ENCODE results near the gene BRSK1. TPM values are rescaled to one million over a fixed set of nuclear protein-coding genes. Genes with fewer than 3 reads are reported as not detected.

BRSK1 gene
- total RNA-seq, 2 donors from 2014 or later = 0.95 to 1.3 TPM

DNA sequence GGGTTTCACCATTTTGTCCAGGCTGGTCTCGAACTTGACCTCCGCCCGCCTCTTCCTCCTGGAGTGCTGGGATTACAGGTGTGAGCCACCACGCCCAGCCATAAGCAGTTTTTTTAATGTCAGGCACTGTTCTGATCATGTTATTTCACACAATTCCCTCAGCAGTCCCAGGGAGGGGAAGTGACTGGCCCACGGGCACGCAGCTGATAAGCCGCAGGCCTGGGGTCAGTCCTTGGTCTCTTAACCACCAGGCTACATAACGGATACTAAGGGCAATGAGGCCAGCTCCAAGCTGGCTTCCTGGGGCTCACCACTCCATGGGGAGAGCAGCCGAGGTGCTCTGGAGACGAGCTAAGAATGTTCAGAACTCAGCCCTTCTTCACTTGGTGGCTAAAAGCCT, 13.5 kb downstream of the BRSK1 start:
- DNase-seq (no peak), ATAC-seq (no peak)
- intact Hi-C loops (cut with DNase I, micrococcal nuclease) = no loop called here

DNA sequence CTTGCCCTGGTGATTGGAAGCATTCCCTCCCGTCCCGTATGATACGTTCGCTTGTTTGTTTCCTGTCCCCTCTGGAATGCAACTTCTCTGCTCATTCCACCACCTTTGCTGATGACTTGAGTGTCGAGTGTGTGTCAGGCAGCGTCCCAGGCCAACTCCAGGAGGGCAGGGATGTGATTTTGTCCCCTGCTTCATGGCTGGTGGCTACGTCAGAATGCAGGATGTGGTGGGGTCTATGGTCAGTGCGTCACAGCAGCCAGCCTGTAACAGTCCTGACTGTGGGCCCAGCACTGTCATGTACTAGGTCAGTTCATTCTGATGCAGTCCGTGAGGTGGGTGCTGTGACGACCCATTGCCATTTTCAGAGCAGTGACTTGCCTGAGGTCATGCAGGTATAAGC, 16.2 kb downstream of the BRSK1 start:
- no peak for ATAC-seq
- no peak for DNase-seq
- intact Hi-C loops (cut with DNase I, micrococcal nuclease) = loop anchor here in 1 of 2 donors (10.0 kb wide), 1 partner anchor 75 kb away; the partner anchor contains the start of genes IL11 and TMEM190

DNA sequence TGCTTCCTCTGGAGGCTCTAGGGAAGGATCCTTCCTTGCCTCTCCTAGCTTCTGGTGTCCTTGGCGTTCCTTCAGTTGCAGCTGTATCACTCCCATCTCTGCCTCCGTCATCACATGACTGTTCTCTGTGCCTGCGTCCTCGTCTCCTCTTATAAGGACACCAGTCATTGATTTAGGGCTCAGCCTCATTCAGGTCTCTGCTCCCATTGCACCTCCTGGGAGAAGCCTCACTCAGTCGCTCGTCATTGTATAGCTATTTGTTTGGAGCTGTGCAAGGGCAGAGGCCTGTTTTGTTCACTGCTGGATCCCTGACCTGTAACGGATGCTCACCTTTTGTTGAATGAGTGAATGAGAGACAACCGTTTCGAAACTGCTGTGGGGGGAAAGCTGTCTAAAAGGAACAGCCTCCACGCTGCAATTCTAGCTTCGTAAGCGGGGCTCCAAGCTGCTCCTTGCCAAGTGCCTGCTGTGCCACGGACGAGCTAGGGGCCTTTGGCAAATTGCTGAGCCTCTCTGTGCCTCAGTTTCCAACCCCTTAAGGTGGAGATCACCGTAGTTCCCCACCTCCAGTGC, 17.2 kb downstream of the BRSK1 start:
- ATAC-seq = no peak
- intact Hi-C loops (cut with DNase I, micrococcal nuclease) = loop anchor here in 1 of 2 donors (10.0 kb wide), 1 partner anchor 74 kb away; the partner anchor contains the start of genes IL11 and TMEM190
- no peak for DNase-seq

- ATAC-seq (peak; percentile 82), DNase-seq (peak; percentile 82 to 94)
- intact Hi-C loops (cut with DNase I, micrococcal nuclease) = loop anchor here in 1 of 2 donors (10.0 kb wide), 1 partner anchor 73 kb away; the partner anchor contains the start of genes IL11 and TMEM190
These were observed 17.9 kb downstream of the BRSK1 start for GRCh38 chr19:55301459-55302317.

DNA sequence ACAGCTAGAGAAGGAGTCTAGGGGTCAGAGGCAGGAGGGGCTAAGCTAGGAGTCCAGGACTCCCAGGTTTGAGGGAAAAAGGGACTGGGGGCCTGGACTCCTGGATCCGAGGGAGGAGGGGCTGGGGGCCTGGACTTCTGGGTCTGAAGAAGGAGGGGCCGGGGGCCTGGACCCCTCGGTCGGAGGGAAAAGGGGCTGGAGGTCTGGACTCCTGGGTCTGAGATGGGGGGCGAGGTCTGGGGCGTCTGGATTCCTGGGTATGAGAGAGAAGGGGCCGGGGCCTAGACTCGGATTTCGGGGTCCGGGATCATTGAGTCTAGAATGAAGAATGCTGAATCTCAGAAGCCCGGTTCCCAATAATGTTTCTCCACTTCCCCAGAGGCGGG, 18.5 kb downstream of the BRSK1 start:
- no peak for DNase-seq
- no peak for ATAC-seq
- intact Hi-C loops (cut with DNase I, micrococcal nuclease) = loop anchor here in 1 of 2 donors (10.0 kb wide), 1 partner anchor 72 kb away; the partner anchor contains the start of genes IL11 and TMEM190

GRCh38 chr19:55303477-55303876, 19.7 kb downstream of the BRSK1 start:
- intact Hi-C loops (cut with DNase I, micrococcal nuclease) = loop anchor here in 1 of 2 donors (10.0 kb wide), 1 partner anchor 71 kb away; the partner anchor contains the start of genes IL11 and TMEM190
- DNase-seq = no peak
- ATAC-seq = no peak

GRCh38 chr19:55304279-55304978, 20.6 kb downstream of the BRSK1 start:
- DNase-seq = peak in 1 of 2 donors; percentile 56
- ATAC-seq = peak; percentile 67
- intact Hi-C loops (cut with DNase I, micrococcal nuclease) = loop anchor here in 1 of 2 donors (10.0 kb wide), 1 partner anchor 70 kb away; the partner anchor contains the start of genes IL11 and TMEM190

GRCh38 chr19:55304980-55305379, 21.2 kb downstream of the BRSK1 start:
- DNase-seq (no peak), ATAC-seq (no peak)
- intact Hi-C loops (cut with DNase I, micrococcal nuclease) = loop anchor here in 1 of 2 donors (10.0 kb wide), 1 partner anchor 70 kb away; the partner anchor contains the start of genes IL11 and TMEM190

- DNase-seq = peak in 1 of 2 donors; percentile 45
- ATAC-seq = peak; percentile 54
- intact Hi-C loops (cut with DNase I, micrococcal nuclease) = loop anchor here in 1 of 2 donors (10.0 kb wide), 1 partner anchor 69 kb away; the partner anchor contains the start of genes IL11 and TMEM190
These were observed 21.7 kb downstream of the BRSK1 start for GRCh38 chr19:55305491-55305890.

- ATAC-seq (no peak), DNase-seq (no peak)
- intact Hi-C loops (cut with DNase I, micrococcal nuclease) = loop anchor here in 1 of 2 donors (10.0 kb wide), 1 partner anchor 69 kb away; the partner anchor contains the start of genes IL11 and TMEM190
These were observed 22.3 kb downstream of the BRSK1 start for GRCh38 chr19:55305983-55306562.

- ATAC-seq = no peak
- intact Hi-C loops (cut with DNase I, micrococcal nuclease) = loop anchor here in 1 of 2 donors (10.0 kb wide), 1 partner anchor 68 kb away; the partner anchor contains the start of genes IL11 and TMEM190
- no peak for DNase-seq
These were observed 22.9 kb downstream of the BRSK1 start for GRCh38 chr19:55306712-55307111.

GRCh38 chr19:55308281-55308680, 24.5 kb downstream of the BRSK1 start:
- no peak for ATAC-seq
- DNase-seq = no peak
- intact Hi-C loops (cut with DNase I, micrococcal nuclease) = loop anchor here in 1 of 2 donors (10.0 kb wide), 1 partner anchor 67 kb away; the partner anchor contains the start of genes IL11 and TMEM190

DNA sequence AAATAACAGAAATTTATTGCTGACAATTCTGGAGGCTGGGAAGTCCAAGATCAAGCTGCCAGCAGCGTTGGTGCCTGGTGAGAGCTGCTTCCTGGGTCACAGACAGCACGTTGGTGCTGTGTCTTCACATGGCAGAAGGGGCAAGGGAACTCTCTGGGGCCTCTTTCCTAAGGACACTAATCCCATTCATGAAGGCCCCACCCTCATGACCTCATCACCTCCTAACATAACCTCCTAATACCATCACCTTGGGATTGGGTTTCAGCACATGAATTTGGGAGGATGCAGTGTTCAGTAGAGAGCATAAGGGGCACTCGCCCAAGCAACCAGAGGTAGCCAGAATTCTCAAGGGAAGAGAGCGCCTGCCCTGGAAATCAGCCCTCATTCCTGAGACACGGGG, 25.7 kb downstream of the BRSK1 start:
- peak; percentile 14 for ATAC-seq
- DNase-seq = no peak
- intact Hi-C loops (cut with DNase I, micrococcal nuclease) = loop anchor here in 1 of 2 donors (10.0 kb wide), 1 partner anchor 65 kb away; the partner anchor contains the start of genes IL11 and TMEM190

DNA sequence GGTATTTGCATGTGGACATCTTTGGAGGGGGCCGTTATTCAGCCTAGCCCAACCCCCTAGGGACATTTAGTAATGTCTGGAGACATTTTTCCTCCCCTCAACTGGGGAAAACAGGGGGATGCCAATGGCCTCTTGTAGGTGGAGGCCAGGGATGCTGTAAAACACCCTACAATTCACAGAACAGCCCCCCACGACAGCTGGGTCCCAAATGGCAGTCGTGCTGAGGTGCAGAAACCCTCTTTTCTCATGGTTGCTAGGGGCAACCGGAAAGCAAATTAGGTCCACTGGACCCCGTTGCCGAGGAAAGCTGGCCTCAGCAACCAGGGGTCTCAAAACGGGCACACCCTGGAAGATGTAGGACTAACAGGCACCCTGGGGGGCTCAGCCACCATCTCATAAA, 26.7 kb downstream of the BRSK1 start:
- DNase-seq = no peak
- intact Hi-C loops (cut with DNase I, micrococcal nuclease) = no loop called here
- no peak for ATAC-seq

DNA sequence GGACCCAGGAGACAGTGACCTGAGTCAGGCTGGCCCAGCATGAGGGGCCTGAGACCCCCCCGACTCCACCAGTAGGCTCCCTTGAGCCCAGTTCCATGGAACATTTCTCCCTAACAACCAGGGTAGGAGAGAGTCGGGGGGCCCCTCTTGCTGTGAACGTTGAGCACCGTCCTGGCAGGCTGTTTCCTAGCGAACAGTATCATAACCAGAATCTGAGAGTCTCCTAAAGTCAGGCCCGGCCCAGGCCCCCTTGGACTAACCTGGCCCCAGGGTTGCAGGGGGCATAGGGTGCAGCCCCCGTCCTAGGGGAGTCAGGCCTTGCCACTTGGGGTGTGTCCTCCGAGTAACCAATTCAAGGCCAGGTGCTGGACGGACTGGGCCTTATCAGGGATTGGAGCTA, 27.6 kb downstream of the BRSK1 start:
- intact Hi-C loops (cut with DNase I, micrococcal nuclease) = no loop called here
- ATAC-seq (no peak), DNase-seq (no peak)

- DNase-seq (no peak), ATAC-seq (no peak)
- intact Hi-C loops (cut with DNase I, micrococcal nuclease) = no loop called here
These were observed 28.0 kb downstream of the BRSK1 start for GRCh38 chr19:55311797-55312196.

GRCh38 chr19:55312621-55313512, 29.1 kb downstream of the BRSK1 start:
- DNase-seq (no peak), ATAC-seq (peak; percentile 11)
- intact Hi-C loops (cut with DNase I, micrococcal nuclease) = no loop called here

Data from left colon (tissue), 2 donors.